Muscle layer of colon (tissue), 2 donors: ENCODE measurements around the gene LRRK1.

Experiments
- H3K27ac ChIP-seq: one replicate; pipeline ENCODE4 v1.7.0; 2013; ENCODE audit warnings: low read depth, mild to moderate bottlenecking, low read length, moderate library complexity
- H3K27me3 ChIP-seq, 2 donors: one replicate each; pipeline ENCODE4 v1.7.0; 2013; ENCODE audit warnings: low read length in 2 of 2, mild to moderate bottlenecking in 2 of 2; ENCODE audit not compliant: insufficient read depth in 2 of 2, control insufficient read depth in 1 of 2
- H3K36me3 ChIP-seq: one replicate; pipeline ENCODE4 v1.7.0; 2013; ENCODE audit warnings: mild to moderate bottlenecking, low read length; ENCODE audit not compliant: insufficient read depth
- H3K4me1 ChIP-seq: one replicate; pipeline ENCODE4 v1.7.0; 2013; ENCODE audit warnings: mild to moderate bottlenecking, low read length; ENCODE audit not compliant: insufficient read depth
- H3K4me3 ChIP-seq, 2 donors: one replicate each; pipeline ENCODE4 v1.7.0; 2013; ENCODE audit warnings: low read length in 2 of 2, low read depth in 1 of 2, mild to moderate bottlenecking in 1 of 2, moderate library complexity in 1 of 2
- H3K9ac ChIP-seq: one replicate; pipeline ENCODE4 v1.7.0; 2013; ENCODE audit warnings: low read length
- H3K9me3 ChIP-seq: one replicate; pipeline ENCODE4 v1.7.0; 2013; ENCODE audit warnings: mild to moderate bottlenecking, low read length
- donor health status: abdominal sarcoma.
- donor health status: Adenocarcinoma of cecum.

The LRRK1 gene

DNA sequence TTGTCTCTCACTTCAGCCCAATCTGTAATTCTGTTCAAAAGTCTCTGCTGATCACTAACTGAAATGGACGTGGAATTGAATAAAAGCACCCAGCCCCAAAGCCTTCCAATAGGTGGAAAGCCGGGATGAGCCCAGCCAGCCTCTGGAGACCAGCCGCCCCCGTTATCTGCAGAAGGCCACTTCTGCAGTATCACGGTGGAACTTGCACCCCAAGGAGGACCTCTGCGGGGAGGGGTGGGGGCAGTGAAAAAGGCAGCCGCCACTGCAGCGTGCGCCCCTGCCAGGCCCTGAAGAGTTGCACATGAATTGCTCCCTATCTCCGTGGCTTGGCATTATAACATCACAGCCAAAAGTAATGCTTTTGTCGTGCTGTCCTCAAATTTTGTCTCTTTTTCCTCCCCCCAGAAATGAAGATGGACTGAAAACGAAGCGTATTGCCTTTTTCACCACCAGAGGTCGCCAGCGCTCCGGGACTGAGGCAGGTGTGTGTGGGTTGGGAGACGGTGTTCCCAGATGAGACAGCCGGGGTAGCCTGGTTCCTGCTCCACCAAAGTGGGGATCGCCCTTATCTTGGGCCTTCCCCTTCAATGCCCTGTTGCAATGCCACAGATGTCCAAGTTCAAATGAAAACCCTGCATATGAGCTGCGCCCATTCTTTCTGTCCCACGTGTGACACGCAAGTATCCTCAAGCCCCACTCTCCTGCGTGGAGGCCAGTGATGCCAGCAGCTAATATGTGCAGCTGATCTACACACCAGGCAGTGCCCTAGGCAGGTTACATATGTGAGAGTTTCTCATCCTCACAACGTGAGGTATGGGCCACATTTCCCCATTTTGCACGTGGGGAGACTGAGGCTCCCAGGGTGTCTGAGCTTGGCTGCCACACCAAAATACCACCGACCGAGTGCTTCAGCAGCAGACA is 96.0 kb downstream of the LRRK1 start:
- Histone ChIP-seq H3K4me3 (no peak overlapping the region), H3K4me1 (no peaks in the 10 kb centered on the region), H3K27me3 (no peaks in the 10 kb centered on the region), H3K9ac (no peak overlapping the region), H3K36me3 (peaks cover 22% of the 10 kb centered on the region), H3K9me3 (no peaks in the 10 kb centered on the region), H3K27ac (no peak overlapping the region)

GRCh38 chr15:101016581-101016980 is 97.4 kb downstream of the LRRK1 start:
- H3K4me1 ChIP-seq: no peaks in the 10 kb centered on the region
- no peaks in the 10 kb centered on the region for H3K27me3 ChIP-seq
- H3K36me3 ChIP-seq: peaks cover 16% of the 10 kb centered on the region
- no peak overlapping the region for H3K4me3 ChIP-seq
- H3K9ac ChIP-seq: no peak overlapping the region
- no peak overlapping the region for H3K27ac ChIP-seq
- H3K9me3 ChIP-seq: no peaks in the 10 kb centered on the region

GRCh38 chr15:101017093-101017754 is 98.1 kb downstream of the LRRK1 start:
- H3K27me3 ChIP-seq: no peaks in the 10 kb centered on the region
- no peak overlapping the region for H3K4me3 ChIP-seq
- H3K9me3 ChIP-seq: no peaks in the 10 kb centered on the region
- no peak overlapping the region for H3K27ac ChIP-seq
- no peaks in the 10 kb centered on the region for H3K4me1 ChIP-seq
- H3K36me3 ChIP-seq: peaks cover 16% of the 10 kb centered on the region
- no peak overlapping the region for H3K9ac ChIP-seq

DNA sequence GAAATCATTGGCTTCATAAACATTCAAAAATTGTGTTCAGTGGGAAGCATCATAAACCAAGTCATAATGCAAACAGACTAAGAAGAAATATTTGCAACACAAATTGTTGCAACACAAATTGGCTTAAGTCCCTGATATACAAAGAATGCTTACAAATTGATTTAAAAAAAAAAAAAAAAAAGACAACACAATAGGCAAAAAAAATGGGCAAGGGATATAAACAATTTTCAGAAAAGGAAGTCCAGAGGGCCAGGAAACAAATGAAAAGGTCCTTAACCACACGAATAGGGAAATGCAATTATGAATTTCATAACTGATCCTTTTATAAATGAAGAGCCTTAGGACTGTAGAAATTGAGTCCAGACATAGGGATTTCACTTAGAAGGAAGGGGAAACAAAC is 98.9 kb downstream of the LRRK1 start:
- Histone ChIP-seq H3K27ac (no peak overlapping the region), H3K36me3 (peaks cover 16% of the 10 kb centered on the region), H3K9ac (no peak overlapping the region), H3K27me3 (no peaks in the 10 kb centered on the region), H3K4me1 (peaks cover 3% of the 10 kb centered on the region), H3K4me3 (no peak overlapping the region), H3K9me3 (no peaks in the 10 kb centered on the region)

GRCh38 chr15:101018450-101018849 is 99.3 kb downstream of the LRRK1 start:
- Histone ChIP-seq H3K9me3 (no peaks in the 10 kb centered on the region), H3K36me3 (peaks cover 16% of the 10 kb centered on the region), H3K9ac (no peak overlapping the region), H3K27me3 (no peaks in the 10 kb centered on the region), H3K4me3 (no peak overlapping the region), H3K27ac (no peak overlapping the region), H3K4me1 (peaks cover 7% of the 10 kb centered on the region)

DNA sequence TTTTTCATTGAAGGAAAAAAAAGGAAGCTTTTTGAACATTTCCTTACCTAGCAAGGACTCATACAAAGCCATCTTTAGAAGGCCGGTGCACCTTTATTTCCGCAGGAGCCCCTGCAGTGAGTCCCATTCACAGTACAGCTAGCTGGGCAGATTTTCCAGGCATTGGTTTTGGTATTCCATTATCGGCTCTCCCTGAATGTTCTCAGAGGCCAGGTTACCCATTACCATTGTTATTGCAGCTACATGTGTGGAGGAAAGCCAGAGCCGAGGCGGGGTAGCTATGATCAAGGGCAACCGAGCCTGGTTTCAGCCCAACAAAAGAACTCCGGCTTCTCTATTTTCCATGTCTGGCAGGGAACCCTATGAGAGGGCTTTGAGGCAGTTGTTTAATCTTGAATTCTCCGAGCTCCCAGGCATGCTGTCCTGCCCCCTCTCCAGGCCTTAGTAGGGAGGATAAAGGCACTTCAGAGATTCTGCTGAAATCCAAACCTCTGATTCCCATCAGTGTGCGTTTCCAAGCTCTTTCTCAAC is 100.3 kb downstream of the LRRK1 start:
- H3K27ac ChIP-seq: no peak overlapping the region
- H3K4me1 ChIP-seq: peaks cover 10% of the 10 kb centered on the region
- no peaks in the 10 kb centered on the region for H3K27me3 ChIP-seq
- H3K9me3 ChIP-seq: no peaks in the 10 kb centered on the region
- no peak overlapping the region for H3K9ac ChIP-seq
- H3K36me3 ChIP-seq: peaks cover 16% of the 10 kb centered on the region
- no peak overlapping the region for H3K4me3 ChIP-seq

- Histone ChIP-seq H3K27ac (no peak overlapping the region), H3K36me3 (peaks cover 15% of the 10 kb centered on the region), H3K4me3 (no peak overlapping the region), H3K9ac (no peak overlapping the region), H3K9me3 (no peaks in the 10 kb centered on the region), H3K4me1 (peaks cover 10% of the 10 kb centered on the region), H3K27me3 (no peaks in the 10 kb centered on the region)
Measured at GRCh38 chr15:101020451-101020850, 101.3 kb downstream of the LRRK1 start.

- H3K4me1 ChIP-seq: peaks cover 10% of the 10 kb centered on the region
- no peak overlapping the region for H3K4me3 ChIP-seq
- no peaks in the 10 kb centered on the region for H3K27me3 ChIP-seq
- no peak overlapping the region for H3K27ac ChIP-seq
- H3K9ac ChIP-seq: no peak overlapping the region
- H3K9me3 ChIP-seq: no peaks in the 10 kb centered on the region
- H3K36me3 ChIP-seq: peaks cover 10% of the 10 kb centered on the region
Measured at GRCh38 chr15:101020945-101021344, 101.8 kb downstream of the LRRK1 start.

GRCh38 chr15:101022306-101022705 is 103.1 kb downstream of the LRRK1 start:
- H3K9ac ChIP-seq: no peak overlapping the region
- H3K36me3 ChIP-seq: peaks cover 6% of the 10 kb centered on the region
- peaks cover 10% of the 10 kb centered on the region for H3K4me1 ChIP-seq
- no peak overlapping the region for H3K27ac ChIP-seq
- H3K27me3 ChIP-seq: no peaks in the 10 kb centered on the region
- no peaks in the 10 kb centered on the region for H3K9me3 ChIP-seq
- no peak overlapping the region for H3K4me3 ChIP-seq

- no peaks in the 10 kb centered on the region for H3K9me3 ChIP-seq
- H3K27ac ChIP-seq: no peak overlapping the region
- H3K36me3 ChIP-seq: peaks cover 10% of the 10 kb centered on the region
- no peak overlapping the region for H3K4me3 ChIP-seq
- no peaks in the 10 kb centered on the region for H3K27me3 ChIP-seq
- H3K4me1 ChIP-seq: peaks cover 10% of the 10 kb centered on the region
- H3K9ac ChIP-seq: no peak overlapping the region
Measured at GRCh38 chr15:101022876-101023275, 103.7 kb downstream of the LRRK1 start.

DNA sequence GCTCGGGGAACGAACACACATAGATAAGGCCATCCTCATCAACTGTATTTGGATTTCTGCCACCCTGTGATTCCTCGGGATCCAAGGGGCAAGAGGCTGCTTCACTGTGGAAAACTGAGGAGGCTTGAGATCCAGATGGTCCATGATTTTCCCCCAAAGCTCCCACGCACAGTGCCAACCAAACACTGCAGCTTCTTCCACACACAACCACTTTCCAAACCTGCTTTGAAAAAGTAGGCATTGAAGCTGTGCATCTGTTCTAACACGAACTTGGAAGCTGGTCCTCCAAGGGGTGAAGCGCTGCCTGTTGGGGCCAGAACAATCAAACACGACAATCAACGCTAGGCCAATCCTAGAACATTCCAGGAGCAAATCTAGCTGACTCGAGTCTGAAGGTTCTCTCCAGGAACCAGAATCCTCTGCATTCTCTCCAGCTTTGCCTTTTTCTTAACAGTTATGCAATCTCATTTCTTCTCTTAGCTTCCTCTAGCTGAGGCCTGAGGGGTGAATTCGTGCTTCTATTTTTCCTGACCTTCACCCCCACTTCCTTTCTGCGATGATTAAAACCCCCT is 104.4 kb downstream of the LRRK1 start:
- Histone ChIP-seq H3K4me3 (no peak overlapping the region), H3K27ac (no peak overlapping the region), H3K9me3 (no peaks in the 10 kb centered on the region), H3K36me3 (peaks cover 11% of the 10 kb centered on the region), H3K4me1 (peaks cover 10% of the 10 kb centered on the region), H3K9ac (no peak overlapping the region), H3K27me3 (no peaks in the 10 kb centered on the region)
